Neural progenitor cell (in vitro differentiated cells): Measurements from ENCODE around the gene RNF220. TPM values are rescaled to one million over a fixed set of nuclear protein-coding genes. Genes with fewer than 3 reads are reported as not detected.

Source experiments
- DNase-seq: peaks from one replicate; pipeline ENCODE4 v3.0.0-alpha.2; 2016; ENCODE audit warnings: low spot score
- H2AFZ ChIP-seq: fragments of 200-600 bp; sonication (generic); replicated peaks from 2 replicates; pipeline ENCODE4 v1.6.1; 2016; ENCODE audit warnings: antibody characterized with exemption
- H3F3A ChIP-seq: fragments of 200-600 bp; sonication (generic); 2 replicates; pipeline ENCODE4 v1.6.1; 2016; ENCODE audit warnings: antibody characterized with exemption, low read depth
- H3K27ac ChIP-seq: fragments of 200-600 bp; sonication (generic); 2 replicates; pipeline ENCODE4 v1.5.1; 2016; ENCODE audit warnings: mild to moderate bottlenecking
- H3K27me3 ChIP-seq: fragments of 200-600 bp; sonication (generic); 2 replicates; pipeline ENCODE4 v1.6.1; 2016; ENCODE audit warnings: mild to moderate bottlenecking, moderate library complexity
- H3K36me3 ChIP-seq: fragments of 200-600 bp; sonication (generic); 2 replicates; pipeline ENCODE4 v1.5.1; 2016
- H3K4me1 ChIP-seq: fragments of 200-600 bp; sonication (generic); 2 replicates; pipeline ENCODE4 v1.6.1; 2016; ENCODE audit warnings: mixed run types
- H3K4me2 ChIP-seq: fragments of 200-600 bp; sonication (generic); 2 replicates; pipeline ENCODE4 v1.6.1; 2016
- H3K4me3 ChIP-seq: fragments of 200-600 bp; sonication (generic); 2 replicates; pipeline ENCODE4 v1.5.1; 2016
- H3K79me2 ChIP-seq: fragments of 200-600 bp; sonication (generic); 2 replicates; pipeline ENCODE4 v1.6.1; 2016; ENCODE audit warnings: low read depth
- H3K9ac ChIP-seq: fragments of 200-600 bp; sonication (generic); 2 replicates; pipeline ENCODE4 v1.6.1; 2016
- H3K9me3 ChIP-seq: fragments of 200-600 bp; sonication (generic); 2 replicates; pipeline ENCODE4 v1.5.1; 2016; ENCODE audit warnings: low read depth
- H4K20me1 ChIP-seq: fragments of 200-600 bp; sonication (generic); 2 replicates; pipeline ENCODE4 v1.6.1; 2016; ENCODE audit warnings: low read depth
- H3K27ac Mint-ChIP-seq: 3 replicates; pipeline ENCODE4 v1.8.0; 2021; ENCODE audit warnings: mixed read lengths
- H3K27me3 Mint-ChIP-seq: 2 replicates; pipeline ENCODE4 v1.8.0; 2022; ENCODE audit warnings: low read depth, mild to moderate bottlenecking, inconsistent platforms, moderate library complexity, mixed read lengths; ENCODE audit not compliant: insufficient read depth
- H3K36me3 Mint-ChIP-seq: 3 replicates; pipeline ENCODE4 v1.8.0; 2021; ENCODE audit warnings: mixed read lengths
- H3K4me1 Mint-ChIP-seq: 3 replicates; pipeline ENCODE4 v1.8.0; 2021; ENCODE audit warnings: mixed read lengths
- H3K4me3 Mint-ChIP-seq: 3 replicates; pipeline ENCODE4 v1.8.0; 2021; ENCODE audit warnings: mild to moderate bottlenecking, moderate library complexity, mixed read lengths
- H3K9me3 Mint-ChIP-seq: 3 replicates; pipeline ENCODE4 v1.8.0; 2020; ENCODE audit warnings: mixed read lengths
- EZH2 ChIP-seq: fragments of 200-600 bp; sonication (generic); IDR thresholded peaks from 2 replicates; pipeline ENCODE4 v1.6.1; 2017; ENCODE audit warnings: antibody characterized with exemption, mild to moderate bottlenecking, moderate library complexity
- EZH2phosphoT487 ChIP-seq: fragments of 200-600 bp; sonication (generic); IDR thresholded peaks from 2 replicates; pipeline ENCODE4 v1.6.1; 2017; ENCODE audit warnings: antibody characterized with exemption
- total RNA-seq: library from RNA; depleted of rRNA; stranded (reverse); fragments of >200 nt; gene quantifications from 2 replicates; pipeline ENCODE4 v1.2.3, GENCODE V29; 2015; ENCODE audit warnings: low replicate concordance
- TF ChIP-seq, protein P1 (sequence below): fragments of 200-600 bp; sonication (generic); IDR thresholded peaks from 2 replicates; pipeline ENCODE4 v1.5.1; 2017; ENCODE audit warnings: antibody characterized with exemption, mild to moderate bottlenecking

Gene RNF220
- total RNA-seq, 1 donor from 2014 or later = 93.8 TPM

DNA sequence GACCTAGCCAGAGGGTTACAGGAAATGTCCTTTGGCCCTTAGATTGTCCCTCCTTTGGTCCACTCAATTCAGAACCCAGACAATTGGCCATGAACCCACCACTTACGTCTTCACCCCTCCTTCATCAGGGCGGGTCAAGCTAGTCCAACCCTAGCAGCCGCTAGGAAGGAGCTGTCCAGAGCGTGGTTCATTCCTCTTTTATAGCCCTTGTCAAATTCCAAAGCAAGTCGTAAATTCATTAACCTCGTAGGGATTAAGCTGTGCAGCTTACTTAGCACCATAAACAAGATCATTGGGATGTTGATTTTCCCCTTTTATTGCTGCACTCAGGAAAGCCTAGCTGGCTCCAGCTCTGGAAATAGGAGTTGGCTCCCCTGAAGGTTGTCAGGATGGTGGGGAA lies 179.1 kb downstream of the RNF220 start:
- Histone ChIP-seq H3K4me2 (no peak overlapping the region), H3K4me1 (no peaks in the 10 kb centered on the region), H3F3A (no peaks in the 10 kb centered on the region), H2AFZ (no peak overlapping the region), H4K20me1 (no peaks in the 10 kb centered on the region), H3K9ac (no peak overlapping the region), H3K27me3 (peaks cover 100% of the 10 kb centered on the region), H3K79me2 (no peaks in the 10 kb centered on the region), H3K27ac (no peak overlapping the region), H3K4me3 (no peak overlapping the region), H3K9me3 (no peaks in the 10 kb centered on the region), H3K36me3 (no peaks in the 10 kb centered on the region)
- Mint-ChIP-seq H3K9me3 (no peaks in the 10 kb centered on the region), H3K36me3 (peaks cover 3% of the 10 kb centered on the region), H3K4me1 (peaks cover 3% of the 10 kb centered on the region), H3K27ac (no peak overlapping the region), H3K27me3 (peaks cover 17% of the 10 kb centered on the region), H3K4me3 (no peak overlapping the region)
- no peak for TF ChIP-seq EZH2phosphoT487
- TF ChIP-seq, protein P1, sequence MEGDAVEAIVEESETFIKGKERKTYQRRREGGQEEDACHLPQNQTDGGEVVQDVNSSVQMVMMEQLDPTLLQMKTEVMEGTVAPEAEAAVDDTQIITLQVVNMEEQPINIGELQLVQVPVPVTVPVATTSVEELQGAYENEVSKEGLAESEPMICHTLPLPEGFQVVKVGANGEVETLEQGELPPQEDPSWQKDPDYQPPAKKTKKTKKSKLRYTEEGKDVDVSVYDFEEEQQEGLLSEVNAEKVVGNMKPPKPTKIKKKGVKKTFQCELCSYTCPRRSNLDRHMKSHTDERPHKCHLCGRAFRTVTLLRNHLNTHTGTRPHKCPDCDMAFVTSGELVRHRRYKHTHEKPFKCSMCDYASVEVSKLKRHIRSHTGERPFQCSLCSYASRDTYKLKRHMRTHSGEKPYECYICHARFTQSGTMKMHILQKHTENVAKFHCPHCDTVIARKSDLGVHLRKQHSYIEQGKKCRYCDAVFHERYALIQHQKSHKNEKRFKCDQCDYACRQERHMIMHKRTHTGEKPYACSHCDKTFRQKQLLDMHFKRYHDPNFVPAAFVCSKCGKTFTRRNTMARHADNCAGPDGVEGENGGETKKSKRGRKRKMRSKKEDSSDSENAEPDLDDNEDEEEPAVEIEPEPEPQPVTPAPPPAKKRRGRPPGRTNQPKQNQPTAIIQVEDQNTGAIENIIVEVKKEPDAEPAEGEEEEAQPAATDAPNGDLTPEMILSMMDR = no peak
- no peak for TF ChIP-seq EZH2
- DNase-seq = no peak

DNA sequence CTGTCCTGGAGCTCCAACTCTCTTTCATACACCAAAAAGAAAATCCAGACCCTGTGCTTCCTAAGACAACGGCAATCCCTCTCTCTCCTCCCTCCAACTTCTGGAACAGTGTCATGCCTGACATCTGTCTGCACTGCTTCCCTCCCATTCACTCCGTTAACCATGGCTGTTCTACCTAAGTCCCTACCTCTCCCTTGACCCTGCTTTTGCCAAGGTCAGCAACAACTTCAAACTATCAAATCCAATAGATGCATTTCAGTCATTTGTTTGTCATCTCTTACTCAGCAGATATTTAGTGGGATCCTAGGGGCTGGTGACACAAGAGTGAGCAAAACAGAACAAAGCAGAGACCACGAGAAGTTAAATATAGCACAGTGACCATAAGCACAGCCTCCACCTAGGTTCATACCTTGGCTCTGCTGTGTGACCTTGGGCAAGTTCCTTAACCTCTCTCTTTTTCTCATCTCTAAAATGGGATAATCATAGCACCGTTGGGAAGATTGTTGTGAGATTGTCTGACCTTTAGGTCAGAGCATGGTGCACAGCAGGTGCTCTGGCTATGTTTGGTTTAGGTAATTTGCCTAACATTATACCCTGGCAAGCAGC lies 180.4 kb downstream of the RNF220 start:
- H3K27me3 ChIP-seq = peaks cover 97% of the 10 kb centered on the region
- no peak overlapping the region for H3K4me3 Mint-ChIP-seq

DNA sequence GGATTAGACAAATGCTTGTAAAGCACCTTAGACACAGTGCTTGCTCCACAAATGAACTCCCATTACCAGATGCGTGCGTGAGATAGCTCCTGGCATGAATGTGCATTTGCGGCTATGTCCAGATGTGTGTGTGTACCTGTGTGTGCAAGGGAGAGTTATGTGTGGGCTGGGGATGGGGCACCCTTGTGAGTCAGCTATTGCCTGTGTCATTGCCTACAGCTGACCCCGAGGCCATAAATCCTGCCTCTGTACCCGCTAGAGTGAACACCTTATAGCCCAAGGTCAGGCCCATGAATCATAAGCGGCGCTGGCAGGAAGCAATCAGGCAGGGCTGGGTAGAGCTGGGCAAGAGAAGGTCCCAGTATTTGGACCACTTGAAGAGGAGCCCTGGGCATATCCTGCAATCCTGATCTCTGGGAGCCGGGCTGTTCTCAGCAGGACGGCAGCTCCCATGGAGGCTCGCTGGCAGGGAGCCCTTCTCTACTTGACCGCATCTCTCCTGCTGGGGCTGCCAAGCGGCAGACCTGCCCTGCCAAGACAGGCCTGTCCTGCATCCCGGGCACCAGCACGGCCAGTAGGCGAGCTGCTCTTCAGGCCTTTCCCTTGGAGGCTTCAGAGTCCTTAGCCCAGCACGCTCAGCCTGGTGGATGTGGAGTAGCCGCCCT lies 182.9 kb downstream of the RNF220 start:
- H3K36me3 ChIP-seq = no peaks in the 10 kb centered on the region
- no peaks in the 10 kb centered on the region for H3F3A ChIP-seq
- H3K27me3 ChIP-seq = peaks cover 97% of the 10 kb centered on the region
- no peaks in the 10 kb centered on the region for H3K36me3 Mint-ChIP-seq
- H3K4me3 Mint-ChIP-seq = no peak overlapping the region
- H3K79me2 ChIP-seq = no peaks in the 10 kb centered on the region
- H4K20me1 ChIP-seq = no peaks in the 10 kb centered on the region
- no peak for TF ChIP-seq EZH2phosphoT487
- no peak for TF ChIP-seq EZH2
- TF ChIP-seq, protein P1 = no peak
- H3K27ac Mint-ChIP-seq = no peak overlapping the region
- no peak overlapping the region for H3K4me3 ChIP-seq
- H3K4me2 ChIP-seq = no peak overlapping the region
- H3K9me3 ChIP-seq = no peaks in the 10 kb centered on the region
- H3K27me3 Mint-ChIP-seq = peaks cover 26% of the 10 kb centered on the region
- no peak for DNase-seq
- H3K9ac ChIP-seq = no peak overlapping the region
- no peaks in the 10 kb centered on the region for H3K4me1 Mint-ChIP-seq
- H2AFZ ChIP-seq = no peak overlapping the region
- no peaks in the 10 kb centered on the region for H3K9me3 Mint-ChIP-seq
- H3K27ac ChIP-seq = no peak overlapping the region
- H3K4me1 ChIP-seq = no peaks in the 10 kb centered on the region

More for the DNA sequence above, 180.4 kb downstream of the RNF220 start:
- Mint-ChIP-seq H3K36me3 (peaks cover 3% of the 10 kb centered on the region), H3K27me3 (peaks cover 17% of the 10 kb centered on the region), H3K4me1 (no peaks in the 10 kb centered on the region), H3K9me3 (no peaks in the 10 kb centered on the region), H3K27ac (no peak overlapping the region)
- no peak overlapping the region for H3K9ac ChIP-seq
- DNase-seq = no peak
- no peaks in the 10 kb centered on the region for H3K9me3 ChIP-seq
- no peak overlapping the region for H2AFZ ChIP-seq
- no peaks in the 10 kb centered on the region for H3K4me1 ChIP-seq
- no peak overlapping the region for H3K4me3 ChIP-seq
- no peaks in the 10 kb centered on the region for H3F3A ChIP-seq
- TF ChIP-seq, protein P1 = no peak
- TF ChIP-seq EZH2phosphoT487 (no peak), EZH2 (no peak)
- no peak overlapping the region for H3K4me2 ChIP-seq
- H3K27ac ChIP-seq = no peak overlapping the region
- H3K36me3 ChIP-seq = no peaks in the 10 kb centered on the region
- H3K79me2 ChIP-seq = no peaks in the 10 kb centered on the region
- H4K20me1 ChIP-seq = no peaks in the 10 kb centered on the region
